Measurements from ENCODE around the gene DRC7. TPM values are rescaled to one million over a fixed set of nuclear protein-coding genes. Genes with fewer than 3 reads are reported as not detected.

The DRC7 gene
- total and polyA plus RNA-seq, 9 of the 15 experiments (the other 6 are each of a cell fraction or from before 2014, with no cell fraction given), result 0.04 to 0.33 (median 0.12) TPM; not detected in 3

GRCh38 chr16:57759131-57759530 lies 64.5 kb downstream of the DRC7 start:
- Histone ChIP-seq H3K4me2 (ENCODE audit: insufficient read depth, low read length) (no peak overlapping the region), H3K9ac (ENCODE audit: insufficient read depth in 1 of 2, low read depth in 2 of 2, low read length in 2 of 2) (peak overlapping the region in 1 of 2 experiments; percentile 65; a peak in 1 of 4 replicates), H3K4me3 (no peak overlapping the region), H3K4me1 (replicated peaks in 1 of 2; ENCODE audit: control insufficient read depth in 2 of 2, insufficient read depth in 2 of 2, low read length in 2 of 2) (peaks cover 0 to 59% of the 10 kb centered on the region in 2 experiments; a peak in 3 of 5 replicates), H3K79me2 (ENCODE audit: control insufficient read depth, insufficient read depth, low read length) (no peaks in the 10 kb centered on the region), H3K9me3 (replicated peaks; ENCODE audit: control insufficient read depth, insufficient read depth, low read depth, low read length) (no peaks in the 10 kb centered on the region), H3K27ac (ENCODE audit: extremely low read depth, low read depth, low read length) (no peak overlapping the region), H3K36me3 (ENCODE audit: control insufficient read depth, insufficient read depth, low read length) (peaks cover 85% of the 10 kb centered on the region; the same call in 2 of the 3 replicates), H3K27me3 (ENCODE audit: control insufficient read depth in 2 of 2, insufficient read depth in 2 of 2, low read length in 2 of 2) (no peaks in the 10 kb centered on the region), H2AFZ (ENCODE audit: low read depth, low read length) (no peak overlapping the region), H3K9me1 (ENCODE audit: control insufficient read depth, insufficient read depth, low read length) (no peaks in the 10 kb centered on the region), H4K20me1 (replicated peaks; ENCODE audit: control insufficient read depth, insufficient read depth, low read length) (peaks cover 4% of the 10 kb centered on the region)
- no TSS peak for BruUV-seq (replicated peaks)
- FAIRE-seq (no peak), DNase-seq (ENCODE audit: extremely low read depth in 1 of 4, low spot score in 3 of 4) (no peak), ATAC-seq (no peak)
- in situ Hi-C loops (cut with MboI) (loop anchor here (10.0 kb wide), 1 partner anchor 246 kb away; the partner anchor contains the start of genes USB1 and ZNF319), intact Hi-C loops (cut with micrococcal nuclease) (no loop called here)
- CTCF ChIA-PET (ENCODE audit: low intra/inter-chr PET ratio), result no interaction called here
- POLR2A ChIA-PET, result no interaction called here
- TF ChIP-seq POLR2G (IDR thresholded peaks at IDR 0.05; ENCODE audit: low read depth, low read length) (peak; percentile 64), GATAD2B (IDR thresholded peaks at IDR 0.05; ENCODE audit: borderline replicate concordance) (no peak)
- 88% methylated on average over 5 of the region's 7 CpGs for WGBS (ENCODE audit: insufficient coverage, low coverage, missing lambda C conversion rate)

GRCh38 chr16:57759541-57760356 lies 65.1 kb downstream of the DRC7 start:
- Histone ChIP-seq H2AFZ (ENCODE audit: low read depth, low read length) (no peak overlapping the region), H3K4me1 (replicated peaks in 1 of 2; ENCODE audit: control insufficient read depth in 2 of 2, insufficient read depth in 2 of 2, low read length in 2 of 2) (peaks cover 0 to 62% of the 10 kb centered on the region in 2 experiments; a peak in 3 of 5 replicates), H3K9me3 (replicated peaks; ENCODE audit: control insufficient read depth, insufficient read depth, low read depth, low read length) (no peaks in the 10 kb centered on the region), H3K9me1 (ENCODE audit: control insufficient read depth, insufficient read depth, low read length) (no peaks in the 10 kb centered on the region), H3K27ac (ENCODE audit: extremely low read depth, low read depth, low read length) (no peak overlapping the region), H4K20me1 (replicated peaks; ENCODE audit: control insufficient read depth, insufficient read depth, low read length) (peaks cover 4% of the 10 kb centered on the region), H3K27me3 (ENCODE audit: control insufficient read depth in 2 of 2, insufficient read depth in 2 of 2, low read length in 2 of 2) (no peaks in the 10 kb centered on the region), H3K9ac (ENCODE audit: insufficient read depth in 1 of 2, low read depth in 2 of 2, low read length in 2 of 2) (peak overlapping the region in 1 of 2 experiments; percentile 73; a peak in 2 of 4 replicates), H3K36me3 (ENCODE audit: control insufficient read depth, insufficient read depth, low read length) (peaks cover 89% of the 10 kb centered on the region; the same call in 2 of the 3 replicates), H3K4me2 (ENCODE audit: insufficient read depth, low read length) (no peak overlapping the region), H3K79me2 (ENCODE audit: control insufficient read depth, insufficient read depth, low read length) (no peaks in the 10 kb centered on the region), H3K4me3 (no peak overlapping the region)
- WGBS (ENCODE audit: insufficient coverage, low coverage, missing lambda C conversion rate), result 82% methylated on average over 20 of the region's 21 CpGs
- no peak for DNase-seq (ENCODE audit: extremely low read depth in 1 of 4, low spot score in 3 of 4)
- intact Hi-C loops (cut with micrococcal nuclease) (no loop called here), in situ Hi-C loops (cut with MboI) (loop anchor here (10.0 kb wide), 1 partner anchor 245 kb away; the partner anchor contains the start of genes USB1 and ZNF319)
- no peak for ATAC-seq
- ChIA-PET POLR2A (interaction anchor here (0.6 to 1.3 kb wide), 5 partner anchors 8 to 171 kb away, joined by 3 to 6 read pairs (median 3); no protein-coding TSS in a partner anchor), CTCF (ENCODE audit: low intra/inter-chr PET ratio) (no interaction called here)
- BruUV-seq (replicated peaks), result no TSS peak
- FAIRE-seq, result no peak
- TF ChIP-seq RNF219 (CRISPR knock-in tag; IDR thresholded peaks at IDR 0.05) (no peak), TGIF2 (CRISPR knock-in tag; IDR thresholded peaks at IDR 0.05) (no peak), ZNF133 (CRISPR knock-in tag; IDR thresholded peaks at IDR 0.05) (no peak), POLR2A (conservative IDR thresholded peaks at IDR 0.05) (no peak), GABPB1 (CRISPR knock-in tag; IDR thresholded peaks at IDR 0.05) (no peak), UBTF (IDR thresholded peaks at IDR 0.05; ENCODE audit: borderline replicate concordance in 1 of 2, low read depth in 2 of 2, low read length in 2 of 2) (no peak)
